HG02798 (cell line): ENCODE data around the gene SAXO1.

ENCODE experiments used
- ATAC-seq: cut with Tn5 transposase; IDR thresholded peaks from one replicate; pipeline ENCODE4 v1.9.1; 2021; ENCODE audit warnings: mild to moderate bottlenecking; ENCODE audit not compliant: unreplicated experiment, poor library complexity

The SAXO1 gene

GRCh38 chr9:18922161-18922885, 110.7 kb downstream of the SAXO1 start:
- no peak for ATAC-seq

- no peak for ATAC-seq
These were observed 111.5 kb downstream of the SAXO1 start for GRCh38 chr9:18921366-18922075.

- no peak for ATAC-seq
These were observed 112.6 kb downstream of the SAXO1 start for GRCh38 chr9:18920141-18921084.

- no peak for ATAC-seq
These were observed 121.2 kb downstream of the SAXO1 start for GRCh38 chr9:18911714-18912342.

GRCh38 chr9:18910916-18911315, 122.1 kb downstream of the SAXO1 start:
- ATAC-seq, result no peak

- ATAC-seq, result no peak
These were observed 122.6 kb downstream of the SAXO1 start for GRCh38 chr9:18910435-18910834.

GRCh38 chr9:18909140-18910018, 123.6 kb downstream of the SAXO1 start:
- ATAC-seq, result no peak

- ATAC-seq, result no peak
These were observed 124.9 kb downstream of the SAXO1 start for GRCh38 chr9:18907927-18908625.

- ATAC-seq, result no peak
These were observed 126.2 kb downstream of the SAXO1 start for GRCh38 chr9:18906656-18907395.

GRCh38 chr9:18905883-18906629, 127.0 kb downstream of the SAXO1 start:
- no peak for ATAC-seq

- no peak for ATAC-seq
These were observed 127.8 kb downstream of the SAXO1 start for GRCh38 chr9:18905028-18905882.

GRCh38 chr9:18903450-18903849, 129.6 kb downstream of the SAXO1 start:
- ATAC-seq, result no peak

- no peak for ATAC-seq
These were observed 136.4 kb downstream of the SAXO1 start for GRCh38 chr9:18896531-18897179.

- no peak for ATAC-seq
These were observed 137.0 kb downstream of the SAXO1 start for GRCh38 chr9:18896004-18896403.

GRCh38 chr9:18893491-18893890, 139.5 kb downstream of the SAXO1 start:
- no peak for ATAC-seq

- no peak for ATAC-seq
These were observed 140.0 kb downstream of the SAXO1 start for GRCh38 chr9:18893046-18893445.
